Renal cortical epithelial cell (primary cell): Measurements from ENCODE around the gene SLC39A12. TPM values are rescaled to one million over a fixed set of nuclear protein-coding genes. Genes with fewer than 3 reads are reported as not detected.

Source experiments
- DNase-seq: peaks from one replicate; pipeline ENCODE4 v3.0.0-alpha.2; 2011; ENCODE audit warnings: low read depth
- total RNA-seq: library from RNA; depleted of rRNA; stranded (reverse); fragments of >200 nt; gene quantifications from 2 replicates; pipeline ENCODE4 v1.2.3, GENCODE V29; 2014

SLC39A12 gene
- total RNA-seq, 1 donor from 2014 or later, result not detected

DNA sequence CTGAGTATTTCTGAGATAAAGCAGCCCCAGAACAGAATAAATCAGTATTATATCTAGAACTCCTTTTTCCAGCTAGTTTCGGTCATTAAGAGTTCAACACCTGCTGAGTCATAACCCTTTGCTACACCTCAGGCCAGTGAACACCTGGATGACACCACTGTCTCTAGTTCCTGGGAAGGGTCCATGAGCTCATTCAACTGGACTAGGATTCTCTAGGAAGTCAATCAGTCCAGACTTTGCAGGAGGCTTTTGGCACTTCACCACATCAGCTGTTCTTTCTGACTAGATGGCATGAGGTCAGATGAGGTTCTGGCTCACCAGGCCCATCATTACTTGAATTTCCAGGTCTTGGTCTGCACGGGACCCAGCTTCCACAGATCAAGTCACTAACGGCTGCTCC lies 11.7 kb downstream of the SLC39A12 start:
- DNase-seq, result no peak

DNA sequence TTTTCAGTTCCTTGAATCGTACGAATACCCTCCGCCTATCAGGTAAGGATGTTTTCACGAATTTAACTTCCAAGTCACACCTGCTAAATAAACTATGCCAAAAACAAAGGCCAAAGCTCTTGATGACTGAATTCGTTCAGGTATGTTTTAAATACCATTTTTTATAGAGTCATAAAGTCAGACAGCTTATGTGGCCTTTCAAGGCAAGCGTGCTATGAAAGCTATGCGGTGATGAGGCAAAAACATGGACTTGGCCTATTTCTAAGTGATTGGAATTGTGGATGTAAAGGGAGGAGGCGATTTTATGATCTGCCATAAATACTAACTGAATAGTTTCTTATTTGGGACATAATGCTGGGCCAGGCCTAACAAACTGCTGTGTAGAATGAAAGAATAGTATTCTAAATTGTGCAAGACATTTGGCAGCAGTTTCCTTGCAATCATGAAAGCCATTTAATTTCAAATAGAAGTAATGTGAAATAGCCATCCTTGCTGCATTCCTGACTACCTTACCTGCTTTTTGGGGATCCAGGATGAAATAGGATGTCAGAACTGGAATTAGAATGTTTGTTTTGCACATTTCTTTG lies 14.0 kb downstream of the SLC39A12 start:
- no peak for DNase-seq

DNA sequence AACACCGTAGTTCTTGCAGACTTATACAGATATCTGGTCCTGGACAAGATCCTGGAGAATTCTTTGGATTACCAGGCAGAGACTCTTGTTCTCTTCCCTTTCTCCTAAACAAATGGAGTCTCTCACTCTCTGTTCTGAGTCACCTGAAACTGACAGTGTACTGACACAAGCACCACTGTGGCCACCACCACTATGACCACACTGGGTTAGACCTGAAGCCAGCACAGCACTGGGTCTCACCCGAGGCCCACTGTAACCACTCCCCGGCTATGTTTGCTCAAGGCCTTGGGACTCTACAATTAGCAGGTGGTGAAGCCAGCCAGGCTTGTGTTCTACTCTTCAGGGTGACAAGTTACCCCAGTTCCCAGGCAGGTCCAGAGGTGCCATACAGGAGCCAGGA lies 22.8 kb downstream of the SLC39A12 start:
- DNase-seq, result no peak

DNA sequence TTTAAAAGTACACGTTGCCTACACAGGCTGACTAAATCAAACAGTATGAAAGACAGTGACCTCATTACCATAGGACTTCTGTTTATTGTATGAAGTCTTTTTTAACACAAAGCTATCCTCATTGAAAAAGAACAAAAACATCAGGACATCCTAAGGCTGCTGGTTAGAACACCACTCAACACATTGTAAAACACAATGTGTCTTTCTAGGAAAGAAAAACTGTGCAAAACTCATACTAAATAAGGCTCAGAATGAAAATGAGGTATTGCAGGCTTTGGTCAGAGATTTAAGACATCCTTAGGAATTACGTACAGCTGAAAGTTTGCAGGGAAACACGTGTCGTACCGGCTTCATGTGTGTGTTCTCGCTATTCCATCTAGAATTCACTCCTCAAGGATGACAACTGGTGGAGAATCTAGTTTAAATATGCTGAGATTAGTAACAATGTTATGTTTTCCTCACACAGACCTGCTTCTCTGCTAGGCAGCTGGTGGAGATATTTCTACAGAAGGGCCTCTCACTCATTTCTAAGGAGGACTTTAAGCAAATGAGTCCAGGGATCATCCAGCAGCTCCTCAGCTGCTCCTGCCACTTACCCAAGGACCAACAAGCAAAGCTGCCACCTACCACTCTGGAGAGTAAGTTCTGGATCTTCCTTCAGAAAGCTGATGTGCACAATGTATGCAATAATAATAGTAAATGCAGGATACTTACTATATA lies 29.3 kb downstream of the SLC39A12 start:
- no peak for DNase-seq

DNA sequence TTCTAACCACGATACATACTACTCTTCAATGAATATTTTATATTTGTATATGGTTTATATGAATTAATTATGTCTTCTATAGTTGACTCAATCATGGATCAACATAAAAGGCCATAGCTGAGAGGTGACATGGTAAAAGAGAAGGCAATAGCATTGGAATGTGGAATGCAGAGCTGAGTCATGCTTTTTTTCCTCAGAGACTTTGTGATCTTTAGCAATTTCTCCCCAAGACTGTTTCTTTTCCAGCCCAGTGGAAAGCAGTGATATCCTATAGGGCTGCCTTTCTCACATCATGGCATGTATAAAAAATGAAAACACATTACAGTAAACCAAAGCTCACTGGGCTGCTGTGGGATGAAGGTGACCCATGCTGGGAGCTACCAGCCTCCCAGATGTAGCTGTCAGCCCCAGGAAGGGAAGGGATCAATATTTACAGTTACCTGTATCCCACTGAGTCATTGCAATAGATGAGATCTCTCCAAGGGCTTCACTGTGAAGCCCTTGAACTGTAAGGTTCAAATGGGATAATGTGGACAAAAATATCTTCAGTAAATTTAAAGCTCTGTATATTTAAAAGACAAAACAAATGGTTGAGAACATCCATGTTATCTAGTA lies 30.2 kb downstream of the SLC39A12 start:
- DNase-seq, result peak; percentile 84

DNA sequence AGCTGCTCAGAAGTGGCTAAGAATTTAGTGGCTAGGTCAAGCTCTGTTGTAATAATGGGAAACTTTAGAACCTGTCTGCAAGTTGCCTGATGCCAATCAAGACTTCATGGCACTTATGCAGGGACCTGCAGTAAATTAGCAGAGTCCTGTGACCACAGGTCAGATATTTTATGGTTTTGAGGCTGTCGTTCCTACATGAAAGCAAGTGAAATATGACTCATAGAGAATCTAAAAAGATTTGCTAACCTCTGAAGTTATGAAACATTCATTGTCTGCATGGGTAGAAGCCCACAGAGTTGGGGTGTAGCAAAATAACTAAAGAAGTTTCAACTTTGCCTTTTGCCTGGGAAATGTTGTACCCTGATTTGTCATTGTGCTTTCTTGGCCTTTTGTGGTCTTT lies 32.3 kb downstream of the SLC39A12 start:
- peak; percentile 66 for DNase-seq

DNA sequence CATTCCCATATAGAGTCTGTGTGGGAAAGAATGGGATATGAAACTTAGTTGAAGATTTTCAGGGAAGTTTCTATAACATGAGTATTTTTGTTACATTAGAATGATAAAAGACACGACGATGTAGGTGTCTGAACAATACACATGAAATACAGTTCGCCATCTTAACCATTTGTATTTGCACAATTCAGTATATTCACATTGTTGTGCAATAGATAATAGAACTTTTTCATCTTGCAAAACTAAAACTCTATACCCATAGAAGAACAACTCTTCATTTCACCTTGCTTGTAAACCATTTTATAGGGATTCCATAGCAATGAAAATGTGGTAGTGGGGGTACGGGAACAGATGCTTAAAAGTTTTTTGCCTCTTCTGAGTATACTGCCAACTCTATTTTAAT lies 32.8 kb downstream of the SLC39A12 start:
- no peak for DNase-seq

DNA sequence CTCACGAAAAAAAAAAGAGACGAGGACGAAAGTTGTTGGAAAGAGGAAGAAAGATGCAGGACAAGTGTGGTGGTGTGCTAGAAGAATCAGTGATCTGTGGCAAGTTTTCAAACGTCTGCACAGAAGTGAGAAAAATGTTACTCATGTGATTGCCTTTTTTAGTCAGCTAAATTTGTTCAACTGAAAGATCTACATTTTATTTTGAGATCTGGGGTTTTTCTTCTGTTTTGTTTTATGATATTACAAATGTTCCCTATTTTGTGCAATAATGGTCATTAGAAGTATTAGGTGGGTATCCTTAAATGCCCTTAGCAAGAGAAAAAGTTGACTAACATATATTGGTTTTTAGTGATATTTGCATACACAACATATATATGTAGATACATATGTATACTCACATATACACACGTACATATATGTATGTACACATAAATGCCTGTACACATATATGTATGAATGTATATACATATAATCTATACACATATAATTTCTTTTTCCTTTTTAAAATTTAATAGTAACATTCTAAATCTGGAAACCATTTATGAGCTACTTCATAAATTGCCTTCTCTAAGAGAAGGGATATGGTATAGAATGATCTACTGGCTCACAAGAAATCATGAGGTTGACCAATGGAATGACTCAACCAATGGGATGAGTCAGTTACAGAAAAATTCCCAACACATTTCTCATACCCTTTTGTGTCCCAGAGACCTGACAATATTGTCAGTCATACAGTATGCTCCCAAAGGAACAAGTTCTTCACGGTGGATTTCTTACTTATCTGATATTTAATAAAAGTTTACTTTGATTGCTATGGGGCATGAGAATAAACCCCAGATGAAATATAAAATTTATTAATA lies 38.4 kb downstream of the SLC39A12 start:
- DNase-seq, result peak; percentile 89

DNA sequence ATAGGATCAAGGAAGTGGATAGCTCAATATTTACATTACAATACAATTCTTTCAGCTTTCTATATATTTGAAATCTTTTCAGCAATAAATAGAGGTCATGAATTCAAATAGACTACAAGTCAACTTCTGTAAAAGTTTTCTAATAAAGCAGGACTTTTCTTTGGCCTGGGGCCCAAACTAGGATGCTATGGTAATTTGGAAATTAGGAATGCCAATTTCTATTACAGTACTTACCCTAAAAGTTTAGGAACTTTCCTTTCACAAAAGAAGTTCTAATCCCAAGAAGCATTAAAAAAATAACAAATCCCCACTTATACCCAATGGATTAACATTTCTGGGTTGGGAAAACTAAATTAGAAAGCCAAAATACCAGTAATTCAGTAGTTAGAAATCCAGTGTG lies 40.5 kb downstream of the SLC39A12 start:
- DNase-seq, result no peak

DNA sequence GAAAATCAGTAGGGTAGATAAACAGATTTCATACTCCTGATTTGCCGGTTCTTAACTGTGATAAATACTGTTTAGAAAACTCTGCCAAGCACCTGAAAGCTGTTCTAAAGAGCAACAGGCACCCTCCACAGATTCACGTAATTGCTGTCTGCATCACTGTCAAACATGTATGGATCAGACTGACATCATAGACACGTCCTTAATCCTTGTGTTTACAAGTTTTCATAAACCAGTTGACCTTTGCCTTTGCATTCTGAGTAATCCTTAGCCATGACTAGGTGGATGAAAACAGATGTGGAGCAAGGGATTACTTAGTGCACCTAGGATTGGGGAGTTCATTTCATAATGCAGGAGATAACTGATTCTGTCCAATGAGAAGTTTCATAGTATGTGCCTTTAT lies 41.6 kb downstream of the SLC39A12 start:
- no peak for DNase-seq

DNA sequence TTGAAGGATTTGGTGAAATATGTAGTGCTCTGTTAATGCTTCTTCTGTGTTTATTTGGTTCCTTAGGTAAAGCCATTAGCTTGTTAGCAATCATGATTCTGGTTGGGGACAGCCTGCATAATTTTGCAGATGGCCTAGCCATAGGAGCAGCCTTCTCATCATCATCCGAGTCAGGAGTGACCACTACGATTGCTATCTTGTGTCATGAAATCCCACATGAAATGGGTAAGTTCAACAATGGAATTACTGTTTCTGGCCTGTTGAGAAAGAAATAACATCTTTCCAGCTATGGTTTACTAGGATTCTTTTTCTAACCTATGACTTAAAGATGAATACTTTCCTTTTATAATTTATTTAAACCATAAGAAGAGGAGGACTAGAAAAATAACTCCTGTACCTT lies 48.9 kb downstream of the SLC39A12 start:
- no peak for DNase-seq

DNA sequence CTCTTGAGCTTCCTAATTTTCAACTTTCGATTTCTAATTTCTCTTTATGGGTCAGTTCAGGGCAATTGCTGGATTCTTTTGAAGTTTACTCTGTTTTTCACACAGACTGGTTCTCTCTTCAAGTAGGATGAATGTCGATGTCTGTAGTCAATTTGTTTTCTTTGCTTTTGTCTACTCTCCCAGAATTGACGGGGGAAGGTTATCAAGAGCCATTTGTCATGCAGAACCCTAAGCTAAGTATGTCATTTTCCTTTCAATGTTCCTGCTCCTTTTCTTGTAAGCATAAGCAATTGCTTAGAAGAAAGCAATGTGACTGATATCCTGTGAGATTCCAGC lies 53.7 kb downstream of the SLC39A12 start:
- no peak for DNase-seq

DNA sequence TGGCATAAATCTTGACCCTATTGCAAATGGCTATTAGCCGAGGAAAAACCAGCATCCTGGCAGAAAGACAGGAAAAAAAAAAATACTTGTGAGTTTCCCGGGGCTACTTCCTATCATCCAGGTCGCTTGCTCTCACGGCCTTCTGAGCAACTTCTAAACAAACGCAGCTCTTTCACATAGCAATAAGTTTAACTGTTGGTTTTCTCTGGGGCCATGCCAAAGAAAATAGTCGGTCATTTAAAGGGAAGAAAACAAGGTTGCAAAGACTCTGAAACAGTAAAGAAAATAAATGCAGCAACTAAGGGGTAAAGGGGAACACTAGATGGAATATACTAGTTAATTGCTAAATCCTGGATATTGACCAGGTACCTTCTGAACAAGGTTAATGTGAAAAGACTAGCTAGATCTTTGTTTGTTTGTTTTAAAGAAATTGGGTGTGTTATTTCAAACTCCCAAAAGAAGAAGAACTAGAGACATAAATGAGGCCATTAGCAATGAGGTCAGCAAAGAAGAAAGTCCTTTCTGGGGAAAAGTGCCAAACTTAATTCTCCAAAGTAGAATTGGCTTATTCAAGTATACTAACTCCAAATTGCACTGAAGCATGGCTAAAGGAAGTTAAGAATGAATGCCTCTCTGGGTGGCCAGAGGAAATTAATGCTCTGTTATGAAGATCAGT lies 54.2 kb downstream of the SLC39A12 start:
- DNase-seq, result peak; percentile 84

DNA sequence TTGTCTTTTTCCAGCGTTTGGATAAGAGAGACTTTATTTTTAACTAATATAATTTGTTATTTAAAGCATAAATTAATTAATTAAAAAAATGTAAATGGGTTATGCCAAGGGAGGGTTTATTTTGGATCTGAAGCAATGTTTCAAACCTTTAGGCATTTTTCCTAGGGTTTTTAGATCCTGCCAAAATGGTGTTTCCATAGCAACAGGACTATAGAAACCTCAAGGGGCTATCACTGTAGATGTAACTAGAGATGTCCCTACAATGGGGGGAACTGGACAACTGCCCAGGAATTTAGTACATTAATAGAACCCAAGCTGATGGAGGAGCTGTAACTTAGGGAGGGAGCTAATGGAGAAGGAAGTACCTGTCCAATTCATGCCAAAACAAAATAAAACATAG lies 57.3 kb downstream of the SLC39A12 start:
- DNase-seq, result no peak

DNA sequence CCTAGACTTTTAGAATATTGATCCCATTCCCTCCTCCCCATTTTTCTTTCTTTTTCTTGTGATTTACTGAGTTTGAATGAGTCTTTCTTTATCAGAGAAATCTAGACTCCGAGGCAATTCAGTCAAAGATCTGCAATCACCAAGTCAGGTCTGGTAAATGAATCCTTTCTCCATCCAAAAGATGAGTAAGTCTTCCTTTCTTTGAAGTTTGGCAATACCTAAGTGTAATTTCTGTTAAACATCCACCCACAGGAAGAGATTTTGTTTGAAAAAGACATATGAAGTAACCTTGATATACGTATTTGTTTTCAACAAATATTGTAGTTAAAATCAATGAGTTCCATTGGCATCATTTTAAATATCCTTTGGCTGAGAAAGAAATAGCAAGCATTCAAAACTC lies 58.3 kb downstream of the SLC39A12 start:
- peak; percentile 13 for DNase-seq

DNA sequence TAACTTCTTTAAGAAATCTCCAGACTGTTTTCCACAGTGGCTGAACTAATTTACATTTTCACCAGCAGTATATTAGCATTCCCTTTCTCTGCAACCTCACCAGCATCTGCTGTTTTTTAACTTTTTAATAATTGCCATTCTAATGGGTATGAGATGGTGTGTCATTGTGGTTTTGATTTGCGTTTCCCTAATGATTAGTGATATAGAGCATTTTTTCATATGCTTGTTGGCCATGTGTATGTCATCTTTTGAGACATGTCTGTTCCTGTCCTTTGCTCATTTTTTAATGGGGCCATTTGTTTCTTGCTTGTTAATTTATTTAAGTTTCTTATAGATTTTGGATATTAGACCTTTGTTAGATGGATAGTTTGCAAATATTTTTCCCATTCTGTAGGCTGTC lies 68.8 kb downstream of the SLC39A12 start:
- DNase-seq, result no peak

DNA sequence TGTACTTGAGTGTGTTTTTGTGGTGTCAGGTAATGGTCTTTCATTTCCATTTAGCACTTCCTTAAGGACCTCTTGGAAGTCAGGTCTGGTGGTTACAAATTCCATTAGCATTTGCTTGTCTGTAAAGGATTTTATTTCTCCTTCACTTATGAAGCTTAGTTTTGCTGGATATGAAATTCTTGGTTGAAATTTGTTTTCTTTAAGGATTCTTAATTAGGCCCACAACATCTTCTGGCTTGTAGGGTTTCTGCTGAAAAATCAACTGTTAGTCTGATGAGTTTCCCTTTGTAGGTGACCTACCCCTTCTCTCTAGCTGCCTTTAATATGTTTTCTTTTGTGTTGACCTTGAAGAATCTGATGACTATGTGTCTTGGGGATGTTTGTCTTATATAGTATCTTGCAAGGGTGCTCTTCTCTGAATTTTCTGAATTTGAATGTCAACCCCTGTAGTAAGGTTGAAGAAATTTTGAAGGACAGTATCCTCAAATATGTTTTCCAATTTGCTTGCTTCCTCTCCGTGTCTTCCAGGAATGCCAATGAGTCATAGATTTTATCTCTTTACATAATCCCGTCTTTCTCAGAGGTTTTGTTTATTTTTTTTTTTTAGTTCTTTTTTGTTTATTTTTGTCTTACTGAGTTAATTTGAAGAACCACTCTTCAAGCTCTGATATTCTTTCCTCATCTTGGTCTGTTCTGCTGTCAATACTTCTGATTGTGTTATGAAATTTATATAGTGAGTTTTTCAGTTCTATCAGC lies 70.2 kb downstream of the SLC39A12 start:
- no peak for DNase-seq

DNA sequence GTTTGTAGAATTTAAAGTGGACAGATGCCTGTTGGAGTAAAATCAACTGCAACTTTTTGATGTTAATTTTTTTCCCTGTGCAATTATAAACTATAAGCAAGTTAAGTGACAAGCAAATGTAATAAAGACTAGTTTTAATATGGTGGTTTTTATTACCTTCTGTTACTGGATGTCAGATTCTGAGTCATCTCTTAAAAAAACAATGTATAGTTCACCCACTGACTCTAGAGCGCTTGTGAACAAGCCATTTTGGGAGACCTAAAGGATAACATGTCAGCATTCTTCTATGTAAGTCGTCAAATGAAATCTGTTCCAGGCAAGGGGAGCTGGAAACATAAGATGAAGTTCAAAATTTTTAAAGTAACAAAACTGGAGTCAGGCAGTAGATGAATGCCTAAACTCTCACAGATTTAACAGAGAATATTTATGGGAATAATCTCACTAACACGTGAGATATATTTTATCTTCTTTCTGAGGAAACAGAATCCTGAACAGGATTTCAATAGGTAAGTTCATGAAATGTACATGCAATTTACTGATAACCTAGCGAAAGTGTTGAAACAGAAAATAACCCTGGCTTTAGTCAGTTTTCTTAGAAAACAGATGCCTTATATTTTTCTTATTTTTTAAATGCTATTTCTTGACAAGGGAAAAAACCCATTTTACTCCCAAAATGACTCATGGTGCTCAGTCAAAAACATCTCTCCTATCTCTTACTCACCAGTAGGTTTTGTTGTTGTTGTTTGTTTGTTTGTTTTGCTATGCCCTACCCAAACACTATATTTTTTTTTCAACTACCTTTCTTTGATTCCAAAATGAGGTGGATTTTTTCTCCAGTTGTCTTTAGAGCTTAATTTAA lies 91.7 kb downstream of the SLC39A12 start:
- DNase-seq, result no peak

DNA sequence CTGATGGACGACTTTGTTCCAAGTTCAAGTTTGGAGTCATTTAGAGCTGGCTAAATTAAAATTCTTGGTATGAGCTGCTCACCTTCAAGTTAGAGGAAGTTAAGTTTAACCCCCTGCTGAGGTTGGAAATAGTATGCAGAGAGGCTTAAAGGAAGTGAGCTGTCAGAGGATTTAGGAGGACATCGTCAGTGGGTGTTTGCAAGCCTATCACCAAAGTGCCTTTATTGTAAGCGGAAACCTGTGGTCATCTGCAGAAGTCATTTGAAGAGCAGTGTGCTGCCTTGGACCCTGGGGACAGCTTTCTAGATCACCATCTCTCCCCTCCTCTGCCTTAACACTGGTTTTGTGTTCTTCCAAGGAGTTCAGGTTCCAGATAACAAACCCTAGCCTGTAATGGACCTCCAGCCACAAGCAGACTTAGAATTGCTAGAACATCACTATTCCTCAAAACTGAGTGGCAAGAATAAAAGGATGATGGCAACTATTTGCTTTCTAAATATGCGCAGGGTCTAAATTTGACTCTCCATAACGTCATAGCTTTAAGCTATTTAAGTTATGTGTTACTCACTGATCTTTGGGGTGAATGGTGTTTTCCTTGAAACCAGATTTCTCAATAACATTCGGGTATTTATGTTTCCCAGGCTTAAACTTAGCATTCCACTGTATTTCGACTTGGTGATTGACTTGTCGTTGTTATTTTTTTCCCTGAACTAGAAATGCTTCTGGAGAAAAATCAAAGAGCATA lies 93.4 kb downstream of the SLC39A12 start:
- peak; percentile 49 for DNase-seq

DNA sequence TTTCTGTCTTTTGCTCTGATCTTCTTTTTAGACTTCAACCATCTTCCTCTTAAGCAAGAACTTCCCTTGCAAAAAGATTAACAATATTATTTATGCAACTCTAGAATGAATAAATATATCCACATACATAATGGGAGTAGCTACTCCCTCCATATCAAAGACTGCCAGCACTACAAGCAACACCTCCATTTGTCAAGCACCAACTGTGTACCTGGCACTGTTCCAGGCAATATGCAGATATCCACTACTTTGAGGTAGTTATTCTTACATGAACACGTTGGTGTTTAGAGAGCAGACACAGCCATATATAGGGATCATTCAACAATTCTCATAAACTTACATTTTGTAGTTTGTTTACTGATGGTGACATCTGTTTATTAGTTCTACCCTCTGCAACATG lies 104.9 kb downstream of the SLC39A12 start:
- DNase-seq, result no peak
